SK-N-MC (cell line): ENCODE data around the gene TYK2.
A peak's percentile ranks its signal among the peaks of the same experiment; 100 is the strongest.
"Not testable (repeated sequence)": the region's sequence is repeated elsewhere in the genome, so short reads cannot be mapped to it uniquely, and the experiment has no call there.

Experiments
- DNase-seq: peaks from one replicate; pipeline ENCODE4 v3.0.0-alpha.2; 2011; ENCODE audit warnings: low read depth, low spot score
- H3K27ac ChIP-seq: fragments of 200-600 bp; sonication (generic); 2 replicates; pipeline ENCODE4 v1.5.1; 2016; ENCODE audit warnings: mixed run types
- H3K36me3 ChIP-seq: fragments of 200-600 bp; sonication (generic); 2 replicates; pipeline ENCODE4 v1.6.1; 2017; ENCODE audit warnings: antibody characterized with exemption, low read length, mixed read lengths; ENCODE audit not compliant: insufficient read depth
- H3K4me3 ChIP-seq: fragments of 200-600 bp; sonication (generic); 2 replicates; pipeline ENCODE4 v1.5.1; 2016
- H3K9ac ChIP-seq: fragments of 200-600 bp; sonication (generic); 2 replicates; pipeline ENCODE4 v1.8.0; 2017; ENCODE audit warnings: mixed run types, mixed read lengths; ENCODE audit not compliant: insufficient read length
- H3K9me3 ChIP-seq: fragments of 200-600 bp; sonication (generic); 2 replicates; pipeline ENCODE4 v1.6.1; 2017; ENCODE audit warnings: low read depth, mild to moderate bottlenecking, antibody characterized with exemption, low read length, moderate library complexity, mixed read lengths
- EZH2 ChIP-seq: fragments of 200-600 bp; sonication (generic); IDR thresholded peaks from one replicate; pipeline ENCODE4 v1.6.1; 2017; ENCODE audit warnings: antibody characterized with exemption
- FOXP2 ChIP-seq: optimal IDR thresholded peaks from 2 replicates; pipeline ENCODE3; 2011; ENCODE audit warnings: mild to moderate bottlenecking, moderate library complexity; ENCODE audit not compliant: insufficient read depth; ENCODE audit errors: extremely low read length, control extremely low read depth
- POLR2AphosphoS5 ChIP-seq: IDR thresholded peaks from 2 replicates; pipeline ENCODE4 v1.6.1; 2012; ENCODE audit warnings: mild to moderate bottlenecking, low read depth, low read length, borderline replicate concordance

TYK2 gene

DNA sequence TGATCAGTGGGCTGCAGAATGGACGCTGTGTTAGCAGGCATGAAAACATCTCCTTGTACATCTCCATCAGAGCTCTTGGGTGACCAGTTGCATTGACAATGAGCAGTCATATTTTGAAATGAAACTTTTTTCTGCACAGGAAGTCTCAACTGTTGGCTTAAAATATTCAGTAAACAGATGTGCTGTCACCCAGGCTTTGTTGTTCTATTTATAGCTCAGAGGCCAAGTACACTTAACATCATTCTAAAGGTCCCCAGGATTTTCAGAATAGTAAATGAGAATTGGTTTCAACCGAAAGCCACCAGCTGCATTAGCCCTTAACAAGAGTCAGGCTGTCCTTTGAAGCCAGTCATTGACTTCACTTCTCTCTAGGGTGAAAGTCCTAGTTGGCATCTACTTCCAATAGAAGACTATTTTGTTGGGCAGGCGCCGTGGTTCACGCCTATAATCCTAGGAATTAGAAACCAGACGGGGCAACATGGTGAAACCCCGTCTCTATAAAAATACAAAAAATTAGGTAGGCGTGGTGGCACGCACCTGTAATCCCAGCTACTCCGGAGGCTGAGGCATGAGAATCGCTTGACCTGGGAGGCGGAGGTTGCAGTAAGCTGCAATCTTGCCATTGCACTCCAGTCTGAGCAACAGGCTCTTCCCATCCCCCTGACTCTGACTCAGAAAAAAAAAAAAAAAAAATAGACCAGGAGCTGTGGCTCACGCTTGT, 32.0 kb upstream of the TYK2 start:
- TF ChIP-seq EZH2 = no peak
- TF ChIP-seq FOXP2 = no peak
- no peak for TF ChIP-seq POLR2AphosphoS5
- H3K9ac ChIP-seq = no peak overlapping the region
- no peak for DNase-seq
- peaks cover 4% of the 10 kb centered on the region; the same call in 1 of the 2 replicates for H3K9me3 ChIP-seq
- H3K4me3 ChIP-seq = no peak overlapping the region
- no peaks in the 10 kb centered on the region for H3K36me3 ChIP-seq
- H3K27ac ChIP-seq = 0 out of 2 replicates have a peak overlapping the region, but pooled peaks have one; percentile 26

DNA sequence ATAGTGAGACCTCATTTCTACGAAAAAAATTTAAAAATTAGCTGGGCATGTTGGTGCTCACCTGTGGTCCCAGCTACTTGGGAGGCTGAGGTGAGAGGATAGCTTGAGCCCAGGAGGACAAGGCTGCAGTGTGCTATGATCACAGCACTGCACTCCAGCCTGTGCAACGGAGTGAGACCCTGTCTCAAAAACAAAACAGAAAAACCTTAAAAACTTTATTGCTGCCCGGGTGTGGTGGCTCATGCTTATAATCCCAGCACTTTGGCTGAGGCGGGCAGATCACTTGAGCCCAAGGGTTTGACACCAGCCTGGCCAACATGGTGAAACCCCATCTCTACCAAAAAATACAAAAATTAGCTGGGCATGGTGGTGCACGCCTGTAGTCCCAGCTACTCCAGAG, 30.9 kb upstream of the TYK2 start:
- H3K4me3 ChIP-seq, DNase-seq, H3K27ac ChIP-seq, H3K36me3 ChIP-seq, H3K9ac ChIP-seq, H3K9me3 ChIP-seq: not testable (repeated sequence)

DNA sequence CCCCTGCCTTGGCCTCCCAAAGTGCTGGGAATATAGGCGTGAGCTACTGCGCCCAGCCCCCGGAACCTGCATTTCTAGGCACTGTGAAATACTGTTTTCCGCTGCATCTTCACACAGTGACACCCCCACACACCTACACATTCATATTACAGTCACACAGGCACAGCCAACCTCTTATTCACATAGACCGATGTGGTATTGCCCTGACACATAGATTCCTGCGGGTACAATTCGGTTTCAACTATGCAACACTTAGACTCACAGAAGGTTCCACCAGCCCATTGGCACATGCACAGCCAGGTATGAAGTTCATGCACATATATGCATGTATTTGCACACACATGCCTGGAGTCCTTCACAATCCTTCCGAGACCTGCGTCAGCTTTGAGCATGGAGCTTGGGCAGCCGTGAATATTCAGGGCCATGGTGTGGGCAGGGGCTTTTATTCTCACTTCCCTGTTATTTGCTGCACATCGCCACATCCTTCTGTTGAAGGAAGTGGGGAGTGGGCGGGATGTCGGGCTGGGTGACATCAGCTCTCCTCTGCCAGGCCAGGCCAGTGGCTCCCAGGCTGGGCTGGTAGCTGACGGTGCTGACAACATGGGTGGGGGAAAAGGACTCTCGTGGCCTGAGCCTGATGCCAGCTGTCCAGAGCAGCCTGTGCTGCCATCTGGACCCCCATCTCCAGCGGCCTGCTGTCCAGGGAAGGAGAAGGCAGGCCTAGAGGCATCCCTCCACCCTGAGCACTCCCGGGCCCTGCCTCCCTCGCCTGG, 28.3 kb upstream of the TYK2 start:
- DNase-seq = no peak
- H3K9ac ChIP-seq = no peak overlapping the region

GRCh38 chr19:10407096-10407495, 26.7 kb upstream of the TYK2 start:
- no peak overlapping the region for H3K9ac ChIP-seq
- H3K27ac ChIP-seq = peak overlapping the region; percentile 60; the same call in 1 of the 2 replicates
- DNase-seq = no peak
- no peak overlapping the region for H3K4me3 ChIP-seq
- TF ChIP-seq FOXP2 = no peak
- TF ChIP-seq POLR2AphosphoS5 = no peak
- no peak for TF ChIP-seq EZH2
- no peaks in the 10 kb centered on the region for H3K36me3 ChIP-seq
- no peaks in the 10 kb centered on the region for H3K9me3 ChIP-seq

More for the DNA sequence above, 28.3 kb upstream of the TYK2 start:
- Histone ChIP-seq H3K4me3 (no peak overlapping the region), H3K9me3 (no peaks in the 10 kb centered on the region), H3K36me3 (no peaks in the 10 kb centered on the region), H3K27ac (no peak overlapping the region)
- TF ChIP-seq EZH2 = no peak
- TF ChIP-seq POLR2AphosphoS5 = no peak
- no peak for TF ChIP-seq FOXP2

DNA sequence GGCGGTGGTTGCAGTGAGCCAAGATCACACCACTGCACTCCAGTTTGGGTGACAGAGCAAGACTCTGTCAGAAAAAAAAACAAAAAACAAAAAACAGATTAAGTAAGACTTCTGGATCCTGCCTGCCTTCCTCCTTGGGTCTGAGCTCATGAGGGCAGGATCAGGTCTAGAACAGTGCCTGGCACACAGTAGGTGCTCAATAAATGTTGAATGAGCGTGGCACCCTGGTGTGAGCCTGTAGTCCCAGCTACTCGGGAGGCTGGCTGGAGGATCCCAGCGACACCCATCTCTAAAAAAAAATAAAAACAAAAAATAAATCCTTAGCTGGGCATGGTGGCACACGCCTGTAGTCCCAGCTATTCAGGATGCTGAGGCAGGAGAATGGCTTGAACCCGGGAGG, 25.8 kb upstream of the TYK2 start:
- H3K9ac ChIP-seq = no peak overlapping the region
- DNase-seq = no peak
- no peak overlapping the region for H3K4me3 ChIP-seq
- TF ChIP-seq FOXP2 (no peak), EZH2 (no peak), POLR2AphosphoS5 (no peak)
- peak overlapping the region; percentile 60; the same call in 1 of the 2 replicates for H3K27ac ChIP-seq
- no peaks in the 10 kb centered on the region for H3K9me3 ChIP-seq
- H3K36me3 ChIP-seq = peaks cover 5% of the 10 kb centered on the region; the same call in 1 of the 2 replicates

DNA sequence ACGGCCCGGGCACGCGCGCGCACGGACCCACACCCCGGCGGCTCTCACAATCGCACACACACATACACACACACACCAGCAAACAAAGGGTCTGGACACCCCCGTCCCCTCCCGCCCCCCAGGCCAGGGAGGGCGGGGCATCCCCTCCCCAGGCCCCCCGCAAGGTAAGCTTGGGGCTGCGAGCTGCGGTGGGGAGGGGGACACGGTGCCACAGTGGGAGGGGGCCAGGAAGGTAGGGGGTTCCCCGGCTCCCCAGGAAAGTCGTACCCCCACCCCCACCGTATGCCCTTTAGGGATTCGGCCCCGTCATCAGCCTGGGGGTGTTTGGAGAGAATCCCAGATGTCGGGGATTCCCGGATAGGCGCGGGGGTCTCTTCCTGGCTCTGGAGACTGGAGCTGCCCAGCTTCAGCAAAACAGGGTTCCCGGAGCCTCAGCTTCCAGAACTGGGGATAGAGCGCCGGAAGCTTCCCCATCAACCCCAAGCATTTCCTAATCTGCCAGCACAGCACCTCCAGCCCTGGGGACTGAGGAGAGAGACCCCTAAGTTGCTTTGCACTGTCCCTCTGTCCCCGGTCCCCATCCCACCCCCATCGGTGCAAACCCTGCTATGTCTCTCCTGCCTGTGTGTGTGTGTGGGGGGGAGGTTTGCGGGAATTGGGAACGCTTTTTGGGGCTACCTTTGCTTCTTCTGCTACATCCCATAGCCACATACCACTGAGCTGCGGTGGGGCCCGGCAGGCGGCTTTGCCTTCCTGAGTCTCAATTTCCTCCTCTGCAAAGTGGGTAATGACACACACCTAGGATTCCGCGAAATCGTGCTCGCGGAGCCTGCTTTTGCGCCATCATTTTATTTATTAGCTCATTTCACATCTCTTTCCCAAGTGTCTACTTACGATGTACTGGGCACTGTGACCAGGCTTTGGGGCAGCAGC, 24.8 kb upstream of the TYK2 start:
- Histone ChIP-seq H3K27ac (no peak overlapping the region), H3K4me3 (peak overlapping the region; percentile 97), H3K36me3 (peaks cover 15% of the 10 kb centered on the region), H3K9ac (peak overlapping the region; percentile 79), H3K9me3 (no peaks in the 10 kb centered on the region)
- DNase-seq = no peak
- TF ChIP-seq EZH2 (no peak), FOXP2 (no peak), POLR2AphosphoS5 (no peak)

DNA sequence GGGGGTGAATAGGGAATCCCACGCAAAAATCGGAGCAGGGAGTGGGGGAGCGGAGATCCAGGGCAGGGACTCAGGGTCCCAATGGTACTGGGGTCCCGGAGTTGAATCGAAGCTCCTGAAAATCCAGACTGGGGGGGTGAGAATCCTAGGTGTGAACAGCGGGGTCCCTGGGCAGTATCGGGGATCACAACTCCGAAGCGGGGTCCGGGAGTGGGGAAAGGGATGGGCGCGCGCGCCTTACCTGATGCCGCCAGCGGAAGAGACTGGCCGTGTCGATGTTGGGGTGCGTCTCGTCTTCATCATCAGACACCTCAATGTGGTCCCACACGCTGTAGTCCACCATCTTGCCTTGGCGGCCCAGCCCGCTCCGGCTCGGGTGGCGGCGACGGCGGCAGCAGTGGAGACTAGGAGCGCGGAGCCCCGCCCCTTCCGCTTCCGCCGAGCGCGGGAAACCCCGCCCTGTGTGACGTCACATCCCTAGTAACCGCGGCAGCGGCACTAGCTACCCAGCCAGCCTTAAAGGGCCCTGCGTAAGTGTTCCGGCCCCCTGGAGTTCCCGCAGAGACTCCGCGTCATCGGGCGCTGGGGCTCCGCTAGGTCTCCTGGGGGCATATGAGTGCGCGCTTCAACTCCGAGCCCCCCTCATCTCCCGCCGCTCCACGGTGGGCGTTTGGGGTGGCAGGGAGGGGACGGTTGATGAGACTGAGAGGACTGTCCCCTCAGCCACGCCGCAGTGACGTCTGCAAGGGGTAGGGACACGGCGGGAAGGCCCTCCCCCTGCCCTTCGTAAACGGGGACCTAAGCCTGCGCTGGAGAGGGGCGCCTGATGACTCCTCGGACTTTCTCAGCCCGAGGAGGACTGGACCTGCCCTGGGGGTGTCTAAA, 23.0 kb upstream of the TYK2 start, which contains the start of gene CDC37:
Gene CDC37 (minus strand): TSS at position 406 of the 885 bp plus-strand sequence. CDS start 63 bp downstream, at position 343.
- peak; percentile 96 for TF ChIP-seq POLR2AphosphoS5
- no peak for TF ChIP-seq EZH2
- peak; percentile 41 for TF ChIP-seq FOXP2
- peak; percentile 73 for DNase-seq
- no peaks in the 10 kb centered on the region for H3K9me3 ChIP-seq
- peak within 1 kb of the TSS; percentile 97 for H3K4me3 ChIP-seq
- peak within 1 kb of the TSS; percentile 69 for H3K27ac ChIP-seq
- H3K9ac ChIP-seq = peak within 1 kb of the TSS; percentile 97
- H3K36me3 ChIP-seq = peaks cover 20% of the 10 kb centered on the region
